ENCODE data around the gene TOMM22.
A peak's percentile ranks its signal among the peaks of the same experiment; 100 is the strongest.

Gene TOMM22

DNA sequence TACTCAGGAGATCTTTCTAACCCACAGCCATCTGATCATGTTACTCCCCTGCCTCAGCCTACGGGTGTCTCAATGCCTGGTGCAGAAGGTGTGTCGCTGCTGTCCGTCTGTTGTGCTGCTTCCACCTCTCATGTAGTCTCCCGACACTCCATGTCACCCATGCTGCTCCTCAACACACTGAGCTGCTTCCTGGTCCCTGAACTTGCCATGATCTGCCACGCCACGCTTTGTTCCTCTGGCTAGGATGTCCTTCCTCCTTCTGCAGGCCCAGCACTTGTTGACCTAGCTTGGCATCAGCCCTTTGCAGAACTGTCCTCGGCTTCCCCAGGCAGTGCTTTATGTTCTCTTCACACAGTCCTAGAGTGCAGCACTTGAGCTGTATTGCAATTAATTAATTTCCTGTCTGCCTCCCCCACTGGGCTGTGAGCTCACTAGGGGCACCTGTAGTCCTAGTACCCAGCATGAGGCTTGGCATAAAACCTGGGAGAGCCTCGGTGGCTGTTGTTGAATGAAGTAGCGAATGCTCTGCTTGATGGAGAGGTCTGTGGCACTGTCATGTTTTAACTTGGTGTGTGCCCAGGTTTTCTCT lies 33.5 kb downstream of the TOMM22 start:
- no peak for DNase-seq (ENCODE audit: low spot score)

DNA sequence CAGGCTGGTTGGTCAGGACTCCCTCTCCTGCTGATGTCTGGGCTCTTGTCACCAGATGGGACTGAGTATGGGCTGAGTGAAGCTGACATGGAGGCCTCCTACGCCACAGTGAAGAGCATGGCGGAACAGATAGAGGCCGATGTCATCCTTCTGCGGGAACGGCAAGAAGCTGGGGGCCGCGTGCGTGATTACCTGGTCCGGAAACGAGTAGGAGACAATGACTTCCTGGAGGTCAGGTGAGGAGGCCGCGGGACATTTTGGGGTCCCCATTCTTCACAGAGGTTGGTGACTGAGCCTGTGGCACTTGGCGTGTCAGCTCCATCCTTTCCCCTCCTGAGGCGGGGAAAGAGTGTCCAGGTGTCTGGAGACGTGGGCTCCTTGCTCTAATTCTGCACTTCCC lies 34.1 kb downstream of the TOMM22 start:
- no peak for DNase-seq (ENCODE audit: low spot score)

DNA sequence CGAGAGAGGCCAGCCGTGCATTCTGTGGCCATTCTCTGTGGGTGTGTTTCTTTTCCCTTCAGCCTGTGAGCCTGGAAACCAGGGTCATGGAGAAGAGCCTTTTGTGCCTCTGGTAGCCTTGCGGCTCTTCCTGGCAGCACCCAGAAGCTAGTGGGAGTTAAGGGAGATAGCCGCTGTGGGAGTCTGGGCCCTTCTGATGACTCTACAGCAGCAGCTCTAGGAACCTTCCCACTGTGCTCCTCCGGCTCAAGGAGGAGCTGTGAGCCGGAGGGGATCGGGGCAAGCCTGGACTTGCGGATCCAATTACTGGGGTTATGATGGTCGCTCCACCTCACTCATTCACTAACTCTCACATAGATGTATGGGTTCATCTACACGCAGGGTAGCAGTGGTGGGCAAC lies 34.5 kb downstream of the TOMM22 start:
- DNase-seq (ENCODE audit: low spot score), result no peak

DNA sequence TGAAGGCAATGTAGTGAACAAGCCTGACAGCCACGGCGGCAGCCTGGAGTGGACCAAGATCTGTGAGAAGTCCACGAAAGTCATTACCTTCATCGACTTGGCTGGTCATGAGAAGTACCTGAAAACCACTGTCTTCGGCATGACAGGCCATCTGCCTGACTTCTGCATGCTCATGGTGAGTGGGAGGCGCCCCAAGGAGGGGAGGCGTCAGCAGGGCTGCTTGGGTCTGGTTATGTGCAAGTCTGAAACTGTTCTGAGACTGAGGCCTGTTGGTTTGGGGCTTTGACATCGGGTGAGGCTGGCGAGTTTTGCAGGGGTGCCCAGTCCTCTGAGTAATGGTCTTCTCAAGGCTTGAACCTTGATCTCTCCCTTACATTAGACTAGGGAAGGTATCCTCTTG lies 35.1 kb downstream of the TOMM22 start:
- no peak for DNase-seq (ENCODE audit: low spot score)

DNA sequence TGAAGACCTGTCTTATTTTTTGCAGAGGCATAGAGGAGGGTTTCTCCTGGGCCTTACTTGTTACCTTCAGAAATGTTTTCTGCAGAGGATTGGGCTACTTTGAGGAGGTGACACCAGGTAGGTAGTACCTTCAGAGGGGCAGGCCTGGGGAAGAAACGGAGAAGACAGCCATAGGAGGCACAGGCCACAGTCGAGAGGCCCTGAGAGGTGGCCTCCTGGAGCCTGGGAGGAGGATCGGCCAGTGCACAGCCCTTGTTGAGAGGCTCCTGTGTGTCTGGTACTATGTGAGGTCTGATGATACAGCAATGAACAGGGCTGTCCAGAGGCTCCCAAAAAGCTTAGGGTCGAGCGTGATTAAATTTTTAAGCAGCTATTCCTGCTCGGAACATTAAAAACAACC lies 35.5 kb downstream of the TOMM22 start:
- no peak for DNase-seq (ENCODE audit: low spot score)

- peak; percentile 89 for DNase-seq (ENCODE audit: low spot score)
Measured at GRCh38 chr22:38718414-38718813, 36.7 kb downstream of the TOMM22 start.

GRCh38 chr22:38719196-38719595 lies 37.4 kb downstream of the TOMM22 start:
- no peak for DNase-seq (ENCODE audit: low spot score)

DNA sequence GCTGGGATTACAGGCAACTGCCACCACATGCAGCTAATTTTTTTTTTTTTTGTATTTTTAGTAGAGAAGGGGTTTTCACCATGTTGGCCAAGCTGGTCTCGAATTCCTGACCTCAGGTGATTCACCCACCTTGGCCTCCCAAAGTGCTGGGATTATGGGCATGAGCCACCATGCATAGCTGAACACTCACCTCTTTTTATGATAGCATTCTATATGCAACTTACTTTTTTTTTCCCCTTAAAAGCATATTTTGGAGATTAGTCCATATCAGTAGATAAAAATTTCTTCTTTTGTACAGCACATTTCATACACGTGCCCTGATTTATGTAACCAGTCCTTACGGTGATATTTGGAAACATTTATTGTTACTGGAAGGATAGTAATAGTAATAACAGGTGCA lies 38.6 kb downstream of the TOMM22 start:
- no peak for DNase-seq (ENCODE audit: low spot score)

- no peak for DNase-seq (ENCODE audit: low spot score)
Measured at GRCh38 chr22:38721551-38721950, 39.8 kb downstream of the TOMM22 start.

- no peak for DNase-seq (ENCODE audit: low spot score)
Measured at GRCh38 chr22:38724176-38724575, 42.4 kb downstream of the TOMM22 start.

DNA sequence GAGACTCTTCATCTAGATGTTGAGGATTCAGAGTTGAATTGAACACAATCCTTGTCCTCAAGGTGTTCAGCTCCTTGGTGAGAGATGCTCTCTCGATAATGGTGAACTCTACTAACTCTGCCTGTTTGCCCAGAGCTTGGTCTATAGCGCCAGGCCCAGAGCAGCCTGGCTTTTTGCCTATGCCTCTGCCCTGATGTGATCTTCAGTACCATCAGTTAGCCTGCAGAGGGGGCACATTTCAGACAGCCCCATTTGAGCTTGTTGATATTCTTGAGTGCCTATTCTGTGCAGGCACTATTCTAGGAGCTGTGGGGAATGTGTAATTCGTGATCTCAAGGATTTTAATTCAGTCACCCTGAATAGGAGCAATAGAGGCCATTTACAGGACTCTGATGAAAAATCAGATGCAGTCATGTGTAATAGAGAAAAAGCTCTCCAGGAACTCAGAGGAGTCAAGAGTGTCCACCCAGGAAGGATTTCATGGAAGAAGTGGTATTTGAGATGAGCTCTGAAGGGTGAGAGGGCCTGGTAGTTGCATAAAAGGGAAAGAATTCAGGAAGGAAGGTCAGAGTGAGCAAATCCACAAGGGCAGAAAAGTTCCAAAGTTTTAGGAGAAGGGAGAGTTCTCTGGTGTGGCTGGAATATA lies 43.3 kb downstream of the TOMM22 start:
- peak; percentile 48 for DNase-seq (ENCODE audit: low spot score)

GRCh38 chr22:38725900-38726655 lies 44.3 kb downstream of the TOMM22 start:
- no peak for DNase-seq (ENCODE audit: low spot score)

- DNase-seq (ENCODE audit: low spot score), result no peak
Measured at GRCh38 chr22:38727123-38727522, 45.4 kb downstream of the TOMM22 start.

- no peak for DNase-seq (ENCODE audit: low spot score)
Measured at GRCh38 chr22:38727530-38728451, 46.0 kb downstream of the TOMM22 start.

DNA sequence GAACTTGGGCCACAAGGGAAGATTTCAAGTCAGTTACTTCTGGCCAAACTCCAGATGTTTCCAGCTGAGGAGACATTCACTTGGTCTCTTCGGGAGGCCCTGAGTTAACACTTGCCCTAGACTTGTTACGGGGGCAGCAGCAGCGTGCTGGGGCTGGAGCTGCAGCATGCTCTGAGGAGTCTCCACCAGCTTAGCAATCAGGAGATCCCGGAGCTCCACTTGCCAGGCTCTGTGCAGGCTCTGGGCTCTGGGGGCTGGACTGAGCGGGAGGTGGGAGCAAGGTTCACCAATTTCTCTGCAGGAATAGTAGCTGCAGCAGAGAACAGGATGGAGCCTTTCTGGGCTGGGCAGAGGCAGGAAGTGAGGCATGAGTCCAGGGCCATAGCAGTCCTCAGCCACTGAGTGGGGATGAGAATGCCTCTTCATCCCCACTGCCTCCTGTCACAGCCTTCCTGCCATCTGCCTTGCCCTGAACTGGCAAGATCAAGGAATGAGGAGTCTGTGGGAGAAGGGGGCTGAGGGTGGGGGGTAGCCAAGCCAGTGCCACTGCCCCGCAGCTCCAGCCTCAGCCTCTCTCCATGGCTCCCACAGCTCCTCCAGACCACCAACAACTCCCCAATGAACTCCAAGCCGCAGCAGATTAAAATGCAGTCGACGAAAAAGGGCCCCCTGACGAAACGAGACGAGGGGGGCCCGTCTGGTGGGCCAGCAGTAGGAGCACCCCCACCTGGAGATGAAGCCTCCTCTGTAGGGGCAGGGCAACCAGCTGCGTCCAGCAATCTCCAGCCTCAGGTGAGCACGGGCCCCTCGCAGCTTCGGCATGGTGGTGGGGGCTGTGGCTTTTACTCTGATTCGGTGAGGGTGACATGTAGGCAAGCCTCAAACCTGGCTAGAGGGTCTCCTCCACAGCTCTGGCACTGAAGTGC lies 47.4 kb downstream of the TOMM22 start:
- no peak for DNase-seq (ENCODE audit: low spot score)

GRCh38 chr22:38729946-38730345 lies 48.2 kb downstream of the TOMM22 start:
- no peak for DNase-seq (ENCODE audit: low spot score)

DNA sequence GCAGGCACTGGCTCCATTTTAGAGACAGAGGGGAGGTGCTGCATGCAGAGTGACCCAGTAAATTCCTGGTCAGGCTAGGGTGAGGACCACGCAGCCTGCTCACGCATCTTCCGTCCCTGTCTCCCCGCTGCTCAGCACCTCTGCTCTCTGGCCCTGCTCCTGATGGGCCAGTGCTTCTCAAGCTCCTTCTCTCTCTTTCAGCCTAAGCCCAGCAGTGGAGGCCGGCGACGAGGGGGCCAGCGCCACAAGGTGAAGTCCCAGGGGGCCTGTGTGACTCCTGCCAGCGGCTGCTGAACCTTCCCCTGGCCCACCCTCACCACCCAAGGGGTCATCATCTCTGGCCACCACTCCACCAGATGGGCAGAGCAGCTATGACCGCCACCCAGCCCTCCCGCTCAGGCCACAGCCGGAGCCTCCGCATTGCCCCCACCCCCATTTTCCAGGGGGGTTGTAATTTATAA lies 48.7 kb downstream of the TOMM22 start:
- DNase-seq (ENCODE audit: low spot score), result no peak

- no peak for DNase-seq (ENCODE audit: low spot score)
Measured at GRCh38 chr22:38731703-38732161, 50.0 kb downstream of the TOMM22 start.

GRCh38 chr22:38732251-38732815 lies 50.6 kb downstream of the TOMM22 start:
- DNase-seq (ENCODE audit: low spot score), result no peak

GRCh38 chr22:38733329-38733723 lies 51.6 kb downstream of the TOMM22 start:
- peak; percentile 69 for DNase-seq (ENCODE audit: low spot score)
